Spleen (tissue), 7 donors: ENCODE data around the gene CLASP1.

Experiments
- CTCF ChIP-seq, 11 experiments: fragments of 200-600 bp in 7 of 11; fragments of 450-650 bp in 4 of 11; sonication (generic) in 4 of 11; IDR thresholded peaks in 8 of 11; conservative IDR thresholded peaks in 3 of 11; 1 replicate in 7 of 11; 2 replicates in 4 of 11; pipeline versions ENCODE4 v1.4.0 to v1.8.0; 2016 to 2021; ENCODE audit warnings: antibody characterized with exemption in 11 of 11, inconsistent platforms in 4 of 11, mild to moderate bottlenecking in 1 of 11
- POLR2A ChIP-seq, 3 donors: fragments of 450-650 bp; IDR thresholded peaks; one replicate each; pipeline ENCODE4 v1.5.1; 2017; ENCODE audit warnings: antibody characterized with exemption in 3 of 3, mild to moderate bottlenecking in 1 of 3
- donor health status: DM: no; HTN: no; CAD: no; lungs with moderate emphysema.
- donor health status: DM: no; HTN: no; CAD: no.
- donor health status: DM: no; HTN: no; CAD: no.

GRCh38 chr2:121562269-121563176 lies 86.7 kb downstream of the CLASP1 start:
- TF ChIP-seq CTCF (IDR thresholded peaks at IDR 0.05 in 8 of 11, conservative IDR thresholded peaks at IDR 0.05 in 3 of 11) (no peak), POLR2A (IDR thresholded peaks at IDR 0.05) (no peak)
